SK-N-SH treated with all-trans-retinoic acid at 6 μM for 48 hours (cell line): ENCODE measurements around the gene ICAM5.

Experiments
- ATAC-seq: fragments of 200-7000 bp; cut with Tn5 transposase; 3 replicates; pipeline ENCODE4 v1.9.1; 2020; ENCODE audit warnings: mild to moderate bottlenecking, moderate library complexity
- BACH2 ChIP-seq: fragments of 250-450 bp; sonication (Bioruptor Pico); IDR thresholded peaks from 2 replicates; pipeline ENCODE4 v1.9.0; 2021; ENCODE audit warnings: mild to moderate bottlenecking, borderline replicate concordance
- CSDC2 ChIP-seq: fragments of 250-450 bp; sonication (Bioruptor Pico); IDR thresholded peaks from 2 replicates; pipeline ENCODE4 v1.5.0; 2020; ENCODE audit warnings: mild to moderate bottlenecking, moderate library complexity
- ESRRG ChIP-seq: fragments of 250-450 bp; sonication (Bioruptor Pico); IDR thresholded peaks from 2 replicates; pipeline ENCODE4 v1.6.1; 2021; ENCODE audit warnings: mild to moderate bottlenecking
- GLIS3 ChIP-seq: fragments of 250-450 bp; sonication (Bioruptor Pico); IDR thresholded peaks from 2 replicates; pipeline ENCODE4 v1.5.0; 2020; ENCODE audit warnings: mild to moderate bottlenecking, moderate library complexity
- ISL1 ChIP-seq: fragments of 250-450 bp; sonication (Bioruptor Pico); IDR thresholded peaks from 2 replicates; pipeline ENCODE4 v2.1.2; 2022; ENCODE audit warnings: mild to moderate bottlenecking, moderate library complexity
- OSR1 ChIP-seq: fragments of 250-450 bp; sonication (Bioruptor Pico); IDR thresholded peaks from 2 replicates; pipeline ENCODE4 v1.8.0; 2022; ENCODE audit warnings: moderate library complexity, mild to moderate bottlenecking, inconsistent platforms
- PPARA ChIP-seq: fragments of 250-450 bp; sonication (Bioruptor Pico); IDR thresholded peaks from 2 replicates; pipeline ENCODE4 v1.5.0; 2020; ENCODE audit warnings: mild to moderate bottlenecking, borderline replicate concordance
- RARB ChIP-seq: fragments of 250-450 bp; sonication (Bioruptor Pico); IDR thresholded peaks from 2 replicates; pipeline ENCODE4 v1.8.0; 2021; ENCODE audit warnings: mild to moderate bottlenecking, moderate library complexity
- SNAI2 ChIP-seq: fragments of 250-450 bp; sonication (Bioruptor Pico); IDR thresholded peaks from 2 replicates; pipeline ENCODE4 v1.5.0; 2020; ENCODE audit warnings: mild to moderate bottlenecking, moderate library complexity
- ZC3H10 ChIP-seq: fragments of 250-450 bp; sonication (Bioruptor Pico); IDR thresholded peaks from 2 replicates; pipeline ENCODE4 v1.5.1; 2021; ENCODE audit warnings: mild to moderate bottlenecking, moderate library complexity
- ZFP3 ChIP-seq: fragments of 250-450 bp; sonication (Bioruptor Pico); IDR thresholded peaks from 2 replicates; pipeline ENCODE4 v1.5.0; 2020; ENCODE audit warnings: mild to moderate bottlenecking, moderate library complexity
- ZFP30 ChIP-seq: fragments of 450-650 bp; formaldehyde crosslinking; IDR thresholded peaks from 2 replicates; pipeline ENCODE4 v1.5.0; 2022; ENCODE audit warnings: mild to moderate bottlenecking, moderate library complexity
- ZNF565 ChIP-seq: fragments of 450-650 bp; formaldehyde crosslinking; conservative IDR thresholded peaks from 2 replicates; pipeline ENCODE4 v1.5.0; 2020; ENCODE audit warnings: low read depth, mild to moderate bottlenecking, moderate library complexity
- ZNF70 ChIP-seq: fragments of 450-650 bp; formaldehyde crosslinking; IDR thresholded peaks from 2 replicates; pipeline ENCODE4 v1.5.0; 2020; ENCODE audit warnings: mild to moderate bottlenecking, moderate library complexity
- ZNF8 ChIP-seq: fragments of 450-650 bp; formaldehyde crosslinking; IDR thresholded peaks from 2 replicates; pipeline ENCODE4 v1.5.0; 2020; ENCODE audit warnings: mild to moderate bottlenecking, moderate library complexity
- TF ChIP-seq, protein P1 (sequence below): fragments of 250-450 bp; sonication (Bioruptor Pico); IDR thresholded peaks from 2 replicates; pipeline ENCODE4 v1.8.0; 2021; ENCODE audit warnings: low read depth, mild to moderate bottlenecking, moderate library complexity, borderline replicate concordance
- TF ChIP-seq, protein P2 (sequence below): fragments of 250-450 bp; sonication (Bioruptor Pico); IDR thresholded peaks from 2 replicates; pipeline ENCODE4 v1.5.0; 2020; ENCODE audit warnings: mild to moderate bottlenecking, moderate library complexity
- TF ChIP-seq, protein P3 (sequence below): fragments of 250-450 bp; sonication (Bioruptor Pico); IDR thresholded peaks from 2 replicates; pipeline ENCODE4 v1.5.1; 2020; ENCODE audit warnings: low read depth, mild to moderate bottlenecking, moderate library complexity
- TF ChIP-seq, protein P4 (sequence below): fragments of 250-450 bp; sonication (Bioruptor Pico); IDR thresholded peaks from 2 replicates; pipeline ENCODE4 v1.5.1; 2021; ENCODE audit warnings: mild to moderate bottlenecking, moderate library complexity
- TF ChIP-seq, protein P5 (sequence below): fragments of 250-450 bp; sonication (Bioruptor Pico); IDR thresholded peaks from 2 replicates; pipeline ENCODE4 v1.8.0; 2020; ENCODE audit warnings: mild to moderate bottlenecking, moderate library complexity, borderline replicate concordance

ICAM5 gene

DNA sequence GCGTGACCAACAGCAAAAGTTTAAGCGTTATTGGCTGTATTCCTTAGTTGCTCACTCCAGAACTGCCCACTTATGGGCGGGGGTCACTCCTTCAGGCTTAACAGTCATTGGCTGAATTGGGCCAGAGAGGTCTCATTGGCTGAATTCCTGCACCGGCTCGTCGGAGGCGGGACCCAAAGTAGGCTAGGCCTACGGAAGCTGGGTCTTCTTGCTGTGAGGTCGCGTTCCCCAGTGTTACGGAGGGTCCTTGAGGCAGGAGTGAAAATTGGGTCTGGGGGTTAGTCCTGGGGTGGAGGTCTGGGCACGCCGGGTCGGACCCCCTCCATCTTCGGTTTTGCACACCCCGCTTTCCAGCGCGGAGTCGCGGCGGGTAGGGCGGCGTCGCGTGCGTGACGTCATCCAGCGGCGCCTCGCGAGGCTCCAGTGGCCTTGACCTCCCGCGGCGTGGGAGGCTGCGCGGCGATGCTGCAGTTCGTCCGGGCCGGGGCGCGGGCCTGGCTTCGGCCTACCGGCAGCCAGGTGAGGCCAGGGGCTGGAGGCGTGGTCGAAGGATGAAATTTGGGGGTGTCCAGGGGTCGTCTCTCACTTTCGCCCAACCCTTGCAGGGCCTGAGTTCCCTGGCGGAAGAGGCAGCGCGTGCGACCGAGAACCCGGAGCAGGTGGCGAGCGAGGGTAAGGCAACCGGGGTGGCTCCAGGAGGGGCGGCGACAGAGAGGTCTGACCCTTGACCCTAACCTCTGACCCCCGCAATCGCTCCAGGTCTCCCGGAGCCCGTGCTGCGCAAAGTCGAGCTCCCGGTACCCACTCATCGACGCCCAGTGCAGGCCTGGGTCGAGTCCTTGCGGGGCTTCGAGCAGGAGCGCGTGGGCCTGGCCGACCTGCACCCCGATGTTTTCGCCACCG is 37.7 kb upstream of the ICAM5 start, which contains the start of gene MRPL4:
Gene MRPL4 (plus strand): TSS at position 423 of the 903 bp plus-strand sequence. CDS start 40 bp downstream, at position 463.
- TF ChIP-seq, protein P1, sequence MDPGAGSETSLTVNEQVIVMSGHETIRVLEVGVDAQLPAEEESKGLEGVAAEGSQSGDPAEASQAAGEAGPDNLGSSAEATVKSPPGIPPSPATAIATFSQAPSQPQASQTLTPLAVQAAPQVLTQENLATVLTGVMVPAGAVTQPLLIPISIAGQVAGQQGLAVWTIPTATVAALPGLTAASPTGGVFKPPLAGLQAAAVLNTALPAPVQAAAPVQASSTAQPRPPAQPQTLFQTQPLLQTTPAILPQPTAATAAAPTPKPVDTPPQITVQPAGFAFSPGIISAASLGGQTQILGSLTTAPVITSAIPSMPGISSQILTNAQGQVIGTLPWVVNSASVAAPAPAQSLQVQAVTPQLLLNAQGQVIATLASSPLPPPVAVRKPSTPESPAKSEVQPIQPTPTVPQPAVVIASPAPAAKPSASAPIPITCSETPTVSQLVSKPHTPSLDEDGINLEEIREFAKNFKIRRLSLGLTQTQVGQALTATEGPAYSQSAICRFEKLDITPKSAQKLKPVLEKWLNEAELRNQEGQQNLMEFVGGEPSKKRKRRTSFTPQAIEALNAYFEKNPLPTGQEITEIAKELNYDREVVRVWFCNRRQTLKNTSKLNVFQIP (CRISPR knock-in tag): no peak
- TF ChIP-seq ZNF8 (CRISPR knock-in tag) (no peak), CSDC2 (CRISPR knock-in tag) (no peak), ZNF70 (CRISPR knock-in tag) (no peak), BACH2 (CRISPR knock-in tag) (0 out of 2 replicates have a peak, but pooled peaks have one; percentile 22), ZFP3 (0 out of 2 replicates have a peak, but pooled peaks have one; percentile 55), OSR1 (CRISPR knock-in tag) (no peak)
- TF ChIP-seq, protein P2, sequence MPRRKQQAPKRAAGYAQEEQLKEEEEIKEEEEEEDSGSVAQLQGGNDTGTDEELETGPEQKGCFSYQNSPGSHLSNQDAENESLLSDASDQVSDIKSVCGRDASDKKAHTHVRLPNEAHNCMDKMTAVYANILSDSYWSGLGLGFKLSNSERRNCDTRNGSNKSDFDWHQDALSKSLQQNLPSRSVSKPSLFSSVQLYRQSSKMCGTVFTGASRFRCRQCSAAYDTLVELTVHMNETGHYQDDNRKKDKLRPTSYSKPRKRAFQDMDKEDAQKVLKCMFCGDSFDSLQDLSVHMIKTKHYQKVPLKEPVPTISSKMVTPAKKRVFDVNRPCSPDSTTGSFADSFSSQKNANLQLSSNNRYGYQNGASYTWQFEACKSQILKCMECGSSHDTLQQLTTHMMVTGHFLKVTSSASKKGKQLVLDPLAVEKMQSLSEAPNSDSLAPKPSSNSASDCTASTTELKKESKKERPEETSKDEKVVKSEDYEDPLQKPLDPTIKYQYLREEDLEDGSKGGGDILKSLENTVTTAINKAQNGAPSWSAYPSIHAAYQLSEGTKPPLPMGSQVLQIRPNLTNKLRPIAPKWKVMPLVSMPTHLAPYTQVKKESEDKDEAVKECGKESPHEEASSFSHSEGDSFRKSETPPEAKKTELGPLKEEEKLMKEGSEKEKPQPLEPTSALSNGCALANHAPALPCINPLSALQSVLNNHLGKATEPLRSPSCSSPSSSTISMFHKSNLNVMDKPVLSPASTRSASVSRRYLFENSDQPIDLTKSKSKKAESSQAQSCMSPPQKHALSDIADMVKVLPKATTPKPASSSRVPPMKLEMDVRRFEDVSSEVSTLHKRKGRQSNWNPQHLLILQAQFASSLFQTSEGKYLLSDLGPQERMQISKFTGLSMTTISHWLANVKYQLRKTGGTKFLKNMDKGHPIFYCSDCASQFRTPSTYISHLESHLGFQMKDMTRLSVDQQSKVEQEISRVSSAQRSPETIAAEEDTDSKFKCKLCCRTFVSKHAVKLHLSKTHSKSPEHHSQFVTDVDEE (CRISPR knock-in tag): 0 out of 2 replicates have a peak, but pooled peaks have one; percentile 46
- peak; percentile 95 for ATAC-seq

DNA sequence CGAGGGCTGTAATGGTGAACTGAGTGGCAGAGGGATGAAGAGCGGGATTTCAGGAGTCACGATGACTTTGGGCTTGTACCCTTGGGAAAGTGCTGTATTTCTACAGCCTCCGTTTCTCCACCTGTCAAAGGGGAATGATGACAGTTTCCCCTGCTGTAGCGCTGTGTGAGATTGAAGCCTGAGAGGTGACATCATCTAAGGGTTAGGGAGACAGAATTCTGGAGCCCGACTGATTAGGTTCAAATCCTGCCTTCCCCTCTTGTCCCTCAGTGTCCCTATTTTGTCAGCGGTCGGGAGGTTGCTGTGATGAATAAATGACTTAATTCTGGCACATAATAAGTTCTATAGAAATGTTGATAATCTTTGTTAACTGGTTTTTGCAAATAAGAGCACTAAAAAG is 37.0 kb upstream of the ICAM5 start:
- TF ChIP-seq, protein P3, sequence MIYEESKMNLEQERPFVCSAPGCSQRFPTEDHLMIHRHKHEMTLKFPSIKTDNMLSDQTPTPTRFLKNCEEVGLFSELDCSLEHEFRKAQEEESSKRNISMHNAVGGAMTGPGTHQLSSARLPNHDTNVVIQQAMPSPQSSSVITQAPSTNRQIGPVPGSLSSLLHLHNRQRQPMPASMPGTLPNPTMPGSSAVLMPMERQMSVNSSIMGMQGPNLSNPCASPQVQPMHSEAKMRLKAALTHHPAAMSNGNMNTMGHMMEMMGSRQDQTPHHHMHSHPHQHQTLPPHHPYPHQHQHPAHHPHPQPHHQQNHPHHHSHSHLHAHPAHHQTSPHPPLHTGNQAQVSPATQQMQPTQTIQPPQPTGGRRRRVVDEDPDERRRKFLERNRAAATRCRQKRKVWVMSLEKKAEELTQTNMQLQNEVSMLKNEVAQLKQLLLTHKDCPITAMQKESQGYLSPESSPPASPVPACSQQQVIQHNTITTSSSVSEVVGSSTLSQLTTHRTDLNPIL: no peak
- TF ChIP-seq PPARA: no peak
- no peak for TF ChIP-seq ZNF565 (CRISPR knock-in tag)
- TF ChIP-seq, protein P4, sequence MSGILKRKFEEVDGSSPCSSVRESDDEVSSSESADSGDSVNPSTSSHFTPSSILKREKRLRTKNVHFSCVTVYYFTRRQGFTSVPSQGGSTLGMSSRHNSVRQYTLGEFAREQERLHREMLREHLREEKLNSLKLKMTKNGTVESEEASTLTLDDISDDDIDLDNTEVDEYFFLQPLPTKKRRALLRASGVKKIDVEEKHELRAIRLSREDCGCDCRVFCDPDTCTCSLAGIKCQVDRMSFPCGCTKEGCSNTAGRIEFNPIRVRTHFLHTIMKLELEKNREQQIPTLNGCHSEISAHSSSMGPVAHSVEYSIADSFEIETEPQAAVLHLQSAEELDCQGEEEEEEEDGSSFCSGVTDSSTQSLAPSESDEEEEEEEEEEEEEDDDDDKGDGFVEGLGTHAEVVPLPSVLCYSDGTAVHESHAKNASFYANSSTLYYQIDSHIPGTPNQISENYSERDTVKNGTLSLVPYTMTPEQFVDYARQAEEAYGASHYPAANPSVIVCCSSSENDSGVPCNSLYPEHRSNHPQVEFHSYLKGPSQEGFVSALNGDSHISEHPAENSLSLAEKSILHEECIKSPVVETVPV (CRISPR knock-in tag): no peak
- no peak for TF ChIP-seq ISL1 (CRISPR knock-in tag)
- no peak for TF ChIP-seq SNAI2 (CRISPR knock-in tag)
- TF ChIP-seq ZNF8 (CRISPR knock-in tag): no peak
- no peak for TF ChIP-seq GLIS3 (CRISPR knock-in tag)
- TF ChIP-seq, protein P1 (CRISPR knock-in tag): no peak
- TF ChIP-seq ZNF70 (CRISPR knock-in tag): no peak
- TF ChIP-seq, protein P5, sequence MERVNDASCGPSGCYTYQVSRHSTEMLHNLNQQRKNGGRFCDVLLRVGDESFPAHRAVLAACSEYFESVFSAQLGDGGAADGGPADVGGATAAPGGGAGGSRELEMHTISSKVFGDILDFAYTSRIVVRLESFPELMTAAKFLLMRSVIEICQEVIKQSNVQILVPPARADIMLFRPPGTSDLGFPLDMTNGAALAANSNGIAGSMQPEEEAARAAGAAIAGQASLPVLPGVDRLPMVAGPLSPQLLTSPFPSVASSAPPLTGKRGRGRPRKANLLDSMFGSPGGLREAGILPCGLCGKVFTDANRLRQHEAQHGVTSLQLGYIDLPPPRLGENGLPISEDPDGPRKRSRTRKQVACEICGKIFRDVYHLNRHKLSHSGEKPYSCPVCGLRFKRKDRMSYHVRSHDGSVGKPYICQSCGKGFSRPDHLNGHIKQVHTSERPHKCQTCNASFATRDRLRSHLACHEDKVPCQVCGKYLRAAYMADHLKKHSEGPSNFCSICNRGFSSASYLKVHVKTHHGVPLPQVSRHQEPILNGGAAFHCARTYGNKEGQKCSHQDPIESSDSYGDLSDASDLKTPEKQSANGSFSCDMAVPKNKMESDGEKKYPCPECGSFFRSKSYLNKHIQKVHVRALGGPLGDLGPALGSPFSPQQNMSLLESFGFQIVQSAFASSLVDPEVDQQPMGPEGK (CRISPR knock-in tag): no peak
- TF ChIP-seq ZC3H10: no peak
- TF ChIP-seq, all 23 proteins: peak for 0
- no peak for ATAC-seq

DNA sequence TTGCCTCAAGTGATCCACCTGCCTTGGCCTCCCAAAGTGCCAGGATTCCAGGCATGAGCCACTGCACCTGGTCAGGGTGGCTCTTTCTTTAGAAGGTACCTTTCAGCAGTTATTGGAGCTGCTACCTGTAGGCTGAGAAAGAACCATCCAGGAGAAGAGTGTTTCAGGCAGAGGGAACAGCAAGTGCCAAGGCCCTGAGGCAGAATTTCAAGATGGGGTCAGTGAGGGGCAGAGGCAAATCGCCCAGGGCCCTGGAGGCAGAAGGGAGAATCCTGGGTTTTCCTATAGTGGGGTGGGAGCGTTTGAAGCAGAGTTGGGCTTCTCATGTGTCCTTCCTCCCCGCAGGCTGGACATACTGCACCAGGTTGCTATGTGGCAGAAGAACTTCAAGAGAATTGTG is 35.5 kb upstream of the ICAM5 start:
- ATAC-seq: no peak
- TF ChIP-seq PPARA: no peak
- TF ChIP-seq ZFP3: no peak
- TF ChIP-seq OSR1 (CRISPR knock-in tag): no peak
- no peak for TF ChIP-seq ESRRG (CRISPR knock-in tag)
- no peak for TF ChIP-seq CSDC2 (CRISPR knock-in tag)
- TF ChIP-seq GLIS3 (CRISPR knock-in tag): no peak
- TF ChIP-seq ZFP30 (CRISPR knock-in tag): no peak
- TF ChIP-seq, protein P3: no peak
- TF ChIP-seq ZNF8 (CRISPR knock-in tag): no peak
- no peak for TF ChIP-seq ZNF565 (CRISPR knock-in tag)
- TF ChIP-seq RARB (CRISPR knock-in tag): no peak
- no peak for TF ChIP-seq BACH2 (CRISPR knock-in tag)
- TF ChIP-seq, all 23 proteins: peak for 0
